Epithelial cell of esophagus (primary cell): ENCODE data around the gene ABTB1.

Experiments
- DNase-seq: peaks from one replicate; pipeline ENCODE4 v3.0.0; 2010; ENCODE audit warnings: low read depth
- H3K4me3 ChIP-seq: 2 replicates; pipeline ENCODE4 v1.5.1; 2011; ENCODE audit warnings: mild to moderate bottlenecking, low read length, control low read depth
- CTCF ChIP-seq: IDR thresholded peaks from 2 replicates; pipeline ENCODE4 v1.5.1; 2011; ENCODE audit warnings: low read depth, mild to moderate bottlenecking, low read length, control low read depth, inconsistent platforms; ENCODE audit not compliant: insufficient read depth; ENCODE audit errors: missing control alignments

Gene ABTB1

GRCh38 chr3:127715532-127715931, 42.8 kb downstream of the ABTB1 start:
- H3K4me3 ChIP-seq, result no peak overlapping the region
- no peak for TF ChIP-seq CTCF
- DNase-seq, result no peak

GRCh38 chr3:127716384-127716783, 43.6 kb downstream of the ABTB1 start:
- no peak for DNase-seq
- TF ChIP-seq CTCF, result no peak
- no peak overlapping the region for H3K4me3 ChIP-seq

GRCh38 chr3:127717357-127718244, 44.8 kb downstream of the ABTB1 start:
- no peak for DNase-seq
- no peak for TF ChIP-seq CTCF

GRCh38 chr3:127718245-127718915, 45.6 kb downstream of the ABTB1 start:
- DNase-seq, result no peak

More at GRCh38 chr3:127717357-127718244, 44.8 kb downstream of the ABTB1 start:
- no peak overlapping the region for H3K4me3 ChIP-seq

GRCh38 chr3:127718916-127719290, 46.2 kb downstream of the ABTB1 start:
- DNase-seq, result no peak
- no peak overlapping the region for H3K4me3 ChIP-seq
- TF ChIP-seq CTCF, result no peak

More at GRCh38 chr3:127718245-127718915, 45.6 kb downstream of the ABTB1 start:
- no peak for TF ChIP-seq CTCF
- no peak overlapping the region for H3K4me3 ChIP-seq

GRCh38 chr3:127719369-127719768, 46.6 kb downstream of the ABTB1 start:
- TF ChIP-seq CTCF, result no peak
- no peak overlapping the region for H3K4me3 ChIP-seq
- no peak for DNase-seq
